CD4-positive, alpha-beta T cell treated with Interleukin-6 for 4 hours (primary cell): ENCODE results near the gene FMN2.
"Not testable (repeated sequence)": the region's sequence is repeated elsewhere in the genome, so short reads cannot be mapped to it uniquely, and the experiment has no call there.

Experiments
- DNase-seq: peaks from one replicate; pipeline ENCODE4 v3.0.0-alpha.2; 2020; ENCODE audit warnings: mixed read lengths

The FMN2 gene

DNA sequence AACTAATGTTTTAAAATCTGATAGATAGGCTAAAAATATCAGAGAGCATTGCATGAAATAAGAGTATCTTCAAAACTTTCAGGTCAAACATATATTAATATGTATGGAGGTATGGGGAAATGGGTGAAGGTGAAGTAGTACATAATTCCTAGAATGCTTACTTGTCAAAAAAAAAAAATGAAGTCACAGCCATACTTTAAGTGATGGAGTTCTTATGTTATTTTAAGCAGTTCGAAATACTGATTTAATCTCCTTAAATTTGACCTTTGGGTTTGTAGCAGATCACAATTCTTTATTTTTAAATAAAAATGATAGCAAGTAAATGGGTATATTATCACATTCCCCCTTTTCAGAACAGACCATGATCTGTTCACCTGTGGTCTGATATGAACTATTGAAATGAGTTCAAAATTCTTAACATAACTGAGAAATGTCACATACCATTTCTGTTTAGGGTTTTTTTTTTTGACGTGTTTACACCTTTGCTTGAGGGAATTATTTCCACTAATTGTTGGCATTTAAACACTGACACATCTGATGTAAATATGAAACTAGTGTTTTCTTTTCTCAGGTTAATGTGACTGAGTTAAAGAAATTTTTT lies 300.1 kb downstream of the FMN2 start:
- DNase-seq: no peak

DNA sequence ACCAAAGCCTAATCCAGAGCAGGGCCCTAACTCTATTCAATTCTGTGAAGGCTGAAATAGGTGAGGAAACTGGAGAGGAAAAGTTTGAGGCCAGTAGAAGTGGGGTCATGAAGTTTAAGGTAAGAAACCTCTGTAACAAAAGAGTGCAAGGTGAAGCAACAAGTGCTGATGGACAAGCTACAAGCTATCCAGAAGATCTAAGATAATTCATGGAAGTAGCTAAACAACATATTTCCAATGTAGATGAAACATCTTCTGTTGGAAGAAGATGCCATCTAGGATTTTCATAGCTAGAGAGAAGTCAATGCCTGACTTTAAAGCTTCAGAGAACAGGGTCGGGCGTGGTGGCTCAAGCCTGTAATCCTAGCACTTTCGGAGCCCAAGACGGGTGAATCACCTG lies 302.7 kb downstream of the FMN2 start:
- DNase-seq: no peak

DNA sequence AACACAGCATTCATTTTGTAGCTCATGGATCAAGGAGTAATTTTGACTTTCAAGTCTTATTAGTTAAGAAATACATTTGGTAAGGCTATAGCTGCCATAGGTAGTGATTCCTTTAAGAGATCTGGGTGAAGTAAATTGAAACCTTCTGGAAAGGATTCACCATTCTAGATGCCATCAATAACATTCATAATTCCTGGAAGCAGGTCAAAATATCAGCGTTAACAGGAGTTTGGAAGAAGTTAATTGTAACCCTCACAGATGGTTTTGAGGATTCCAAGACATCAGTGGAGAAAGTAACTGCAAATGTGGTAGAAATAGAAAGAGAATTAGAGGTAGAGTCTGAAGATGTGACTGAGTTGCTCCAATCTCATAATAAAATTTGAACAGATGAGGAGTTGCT lies 303.7 kb downstream of the FMN2 start:
- no peak for DNase-seq

DNA sequence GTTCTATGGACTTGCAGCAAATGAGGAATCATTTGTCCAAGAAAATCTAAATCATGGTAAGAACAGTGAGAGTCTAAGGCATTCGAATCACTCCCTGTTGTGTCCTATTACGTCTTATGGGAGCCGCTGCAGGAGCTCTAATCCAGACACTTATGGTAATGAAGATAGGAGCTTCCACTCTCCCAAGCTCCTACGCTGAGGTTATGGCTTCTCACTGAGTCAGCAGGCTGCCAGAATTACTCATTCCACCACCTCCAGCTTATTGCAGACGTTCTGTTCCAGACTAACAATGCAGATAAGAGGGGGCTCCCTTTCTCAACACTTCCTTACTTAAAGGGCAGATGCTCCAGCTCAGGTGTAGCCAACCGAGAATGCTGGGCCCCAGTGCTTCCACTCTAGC lies 307.7 kb downstream of the FMN2 start:
- no peak for DNase-seq

DNA sequence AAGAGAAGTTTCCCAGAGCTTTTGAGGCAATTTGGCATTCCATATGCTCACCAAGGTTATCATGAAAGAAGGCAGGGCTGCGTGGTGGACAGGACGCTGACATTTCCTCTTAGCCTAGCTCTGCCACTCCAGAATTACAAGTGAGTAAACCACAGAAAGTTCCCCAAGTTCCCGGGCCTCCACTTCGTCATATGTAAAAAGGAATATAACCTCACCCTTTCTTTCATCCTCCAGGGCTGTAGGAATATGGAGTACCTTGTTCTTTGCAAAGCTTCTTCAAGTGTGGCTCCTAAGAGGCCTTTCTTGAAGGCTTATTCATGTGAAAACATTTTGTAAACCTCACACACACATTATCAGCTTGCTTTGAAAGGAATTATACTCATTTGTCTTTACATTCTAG lies 310.0 kb downstream of the FMN2 start:
- no peak for DNase-seq

DNA sequence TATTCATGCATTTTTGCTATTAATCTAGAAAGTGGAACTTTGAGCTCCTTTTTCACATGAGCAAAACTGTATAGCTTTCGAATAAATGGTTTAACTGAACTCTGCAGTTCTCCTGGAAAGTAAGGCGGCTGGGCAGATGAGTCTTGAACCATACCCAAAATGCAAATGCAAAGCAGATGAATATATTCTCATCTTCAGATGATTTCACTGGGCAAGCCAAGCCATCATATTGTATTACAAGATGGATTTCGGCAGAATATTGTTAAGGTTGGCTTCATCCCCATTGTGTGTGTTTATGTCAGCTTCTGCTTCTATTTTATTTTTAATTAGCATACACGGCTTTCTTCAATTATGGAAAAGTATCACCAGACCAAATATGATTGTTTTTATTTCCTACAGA lies 310.6 kb downstream of the FMN2 start:
- DNase-seq: no peak

DNA sequence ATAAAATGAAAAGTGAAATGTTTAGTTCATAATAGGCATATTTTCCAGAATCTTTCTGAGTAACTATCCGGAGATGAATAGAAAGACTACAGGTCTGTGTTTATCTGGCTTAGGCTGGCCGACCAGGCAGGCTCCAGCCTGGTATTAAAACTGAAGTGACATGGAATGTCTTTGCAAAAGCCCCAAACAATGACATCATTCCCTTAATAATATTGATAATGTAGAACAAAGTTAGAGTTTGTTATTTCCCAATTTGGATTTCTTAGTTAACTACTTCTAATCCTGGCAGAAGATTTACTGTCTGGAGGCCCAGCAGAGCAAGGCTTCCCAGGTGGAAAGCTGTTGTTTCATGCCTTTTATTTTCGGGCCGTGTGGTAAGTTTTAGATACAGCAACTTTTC lies 312.6 kb downstream of the FMN2 start:
- DNase-seq: no peak

DNA sequence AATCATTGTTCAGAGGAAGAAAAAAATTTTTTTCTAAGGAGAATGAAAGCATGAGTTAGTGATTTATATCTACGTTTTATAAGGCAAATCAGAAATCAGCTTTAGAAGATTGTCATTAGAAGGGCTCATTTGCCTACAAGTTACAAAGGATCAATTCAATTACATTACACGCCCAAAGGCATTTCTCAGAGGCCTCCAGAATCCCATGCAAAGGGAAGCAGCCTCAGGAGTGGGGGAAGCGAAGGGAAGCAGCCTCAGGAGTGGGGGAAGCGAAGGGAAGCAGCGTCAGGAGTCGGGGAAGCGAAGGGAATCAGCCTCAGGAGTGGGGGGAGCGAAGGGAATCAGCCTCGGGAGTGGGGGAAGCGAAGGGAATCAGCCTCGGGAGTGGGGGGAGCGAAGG lies 314.1 kb downstream of the FMN2 start:
- DNase-seq: no peak

DNA sequence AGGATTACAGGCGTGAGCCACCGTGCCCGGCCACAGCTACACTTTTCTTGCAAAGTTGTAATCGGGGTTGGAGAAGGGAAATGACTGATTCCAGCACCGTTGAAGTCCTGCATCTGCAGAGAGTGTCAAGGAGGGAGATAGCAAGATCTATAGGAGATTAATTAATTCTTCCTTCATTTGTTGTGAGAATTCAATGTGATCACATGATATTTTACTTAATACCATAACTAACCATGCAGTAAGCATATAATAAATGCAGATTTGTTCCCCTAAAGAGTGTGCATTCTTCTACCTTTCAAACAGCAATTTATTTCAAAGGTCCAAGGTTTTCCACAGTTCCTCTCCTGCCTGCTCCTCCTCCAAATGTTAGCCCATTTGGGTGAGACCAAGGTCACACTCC lies 315.7 kb downstream of the FMN2 start:
- DNase-seq: no peak

DNA sequence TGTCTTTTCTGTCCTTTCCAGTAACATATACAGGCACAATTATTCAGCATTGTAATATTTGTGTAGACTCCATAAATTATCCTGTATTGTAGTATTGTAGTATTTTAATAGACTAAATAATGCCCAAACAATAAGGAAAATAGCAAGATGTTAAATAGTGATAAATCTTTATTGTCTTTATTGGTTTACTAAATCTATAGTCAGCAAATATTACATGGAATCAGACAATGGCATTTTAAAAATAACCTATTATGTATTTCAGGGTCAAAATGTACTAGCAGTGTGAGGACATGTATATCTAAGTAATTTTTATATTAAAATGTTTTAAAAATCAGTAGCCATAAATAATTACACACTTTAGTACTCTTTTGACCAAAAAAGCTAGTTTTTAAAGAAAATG lies 317.9 kb downstream of the FMN2 start:
- DNase-seq: no peak

DNA sequence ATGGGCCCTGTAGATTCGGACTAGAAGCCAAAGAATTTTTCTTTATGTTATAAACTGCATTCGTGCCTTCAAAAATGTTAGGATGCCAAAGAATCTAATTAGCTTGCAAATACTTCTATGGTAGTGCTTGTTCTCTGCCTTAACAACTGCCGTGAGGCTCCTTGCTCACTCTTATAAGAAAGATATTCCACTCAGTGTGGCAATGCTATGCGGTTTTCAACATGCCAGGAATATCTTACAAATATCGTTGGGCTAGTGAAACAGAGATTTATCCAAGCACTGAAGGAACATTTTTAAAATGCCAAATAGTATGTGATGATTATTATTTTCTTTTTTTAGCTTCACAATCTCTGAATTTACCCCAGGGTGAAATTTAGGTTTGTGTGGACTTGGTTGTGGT lies 322.0 kb downstream of the FMN2 start:
- no peak for DNase-seq

DNA sequence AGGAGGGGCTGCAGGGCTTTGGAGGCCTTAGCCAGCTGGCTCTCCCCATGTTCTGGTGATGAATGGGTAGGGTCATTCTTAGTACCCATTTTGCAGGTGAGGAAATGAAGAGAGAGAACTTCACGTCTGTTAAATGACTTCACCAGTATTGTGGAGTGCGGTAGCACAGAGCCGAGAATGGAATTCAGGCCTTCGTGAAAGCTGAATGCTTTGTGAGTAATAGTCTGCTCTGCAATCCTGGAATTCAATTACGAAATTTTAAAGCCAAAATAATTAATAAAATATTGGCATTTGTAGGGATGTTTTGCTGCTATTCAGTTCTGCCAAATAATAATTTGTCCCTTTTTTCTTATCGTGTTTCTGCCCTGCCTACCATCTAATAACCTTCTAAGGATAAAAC lies 322.6 kb downstream of the FMN2 start:
- no peak for DNase-seq

DNA sequence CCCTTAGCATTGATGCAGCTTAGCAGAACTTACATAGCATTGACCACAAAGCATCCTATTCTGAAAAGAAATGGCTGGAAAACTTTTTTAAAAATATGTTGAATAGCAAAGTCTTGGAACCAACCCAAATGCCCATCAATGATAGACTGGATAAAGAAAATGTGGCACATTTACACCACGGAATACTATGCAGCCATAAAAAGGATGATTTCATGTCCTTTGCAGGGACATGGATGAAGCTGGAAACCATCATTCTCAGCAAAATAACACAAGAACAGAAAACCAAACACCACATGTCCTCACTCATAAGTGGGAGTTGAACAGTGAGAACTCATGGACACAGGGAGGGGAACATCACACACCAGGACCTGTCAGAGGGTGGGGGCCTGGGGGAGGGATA lies 323.3 kb downstream of the FMN2 start:
- not testable (repeated sequence) for DNase-seq

DNA sequence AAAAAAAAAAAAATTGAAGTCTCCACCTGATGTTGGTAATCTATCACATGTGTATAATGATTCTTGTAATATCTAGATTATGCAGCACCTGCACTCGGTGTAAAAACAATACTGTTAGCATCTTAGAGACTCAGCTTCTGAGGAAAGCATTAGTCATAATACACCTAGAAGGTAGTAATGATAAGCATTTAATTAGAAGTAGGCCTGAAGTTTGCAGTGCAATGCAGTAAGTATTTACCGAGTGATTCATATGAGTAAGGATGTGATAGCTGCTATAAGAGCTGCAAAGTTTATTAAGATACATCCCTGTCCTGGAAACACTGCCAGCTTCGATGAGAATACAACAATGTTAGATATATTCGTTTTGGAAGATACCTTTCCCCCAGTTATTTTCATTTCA lies 323.8 kb downstream of the FMN2 start:
- DNase-seq: no peak

DNA sequence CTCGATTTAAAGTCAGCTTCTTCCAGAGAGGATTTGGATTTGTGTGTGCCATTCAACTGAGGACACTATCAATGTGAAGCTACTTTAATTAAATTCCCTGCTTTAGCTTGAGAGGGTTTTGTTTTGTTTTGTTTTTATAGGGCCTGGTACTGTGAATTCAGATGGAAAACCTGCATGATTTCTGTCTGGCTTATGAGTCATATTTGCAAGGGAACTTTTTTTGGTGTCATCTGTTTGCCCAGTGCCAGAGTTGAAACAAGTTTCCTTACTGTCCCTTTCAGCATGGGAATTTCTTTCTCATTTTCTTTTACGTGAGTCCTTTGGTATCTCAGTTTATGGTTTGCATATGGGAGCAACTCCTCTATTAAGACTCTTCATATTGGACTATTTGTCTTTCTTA lies 325.6 kb downstream of the FMN2 start:
- DNase-seq: no peak

DNA sequence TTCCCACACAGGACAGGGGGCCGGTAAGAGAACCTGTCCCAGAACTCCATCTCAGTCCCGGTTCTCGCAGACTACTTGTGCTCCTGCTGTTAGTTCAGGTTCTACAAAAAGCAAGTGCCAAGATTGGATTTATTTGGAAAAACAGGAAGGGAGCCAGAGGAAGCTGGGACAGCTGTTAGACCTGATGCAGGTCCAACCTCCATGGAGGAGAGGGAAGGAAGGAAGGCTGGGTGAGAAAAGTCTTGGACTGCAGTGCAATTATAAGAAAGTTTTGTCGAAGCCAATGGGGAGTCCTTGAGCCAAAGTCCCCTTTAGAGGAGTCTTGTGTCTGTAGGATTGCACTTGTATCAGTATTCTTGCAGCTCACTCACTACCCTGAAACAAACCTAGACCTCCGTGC lies 329.1 kb downstream of the FMN2 start:
- DNase-seq: no peak

DNA sequence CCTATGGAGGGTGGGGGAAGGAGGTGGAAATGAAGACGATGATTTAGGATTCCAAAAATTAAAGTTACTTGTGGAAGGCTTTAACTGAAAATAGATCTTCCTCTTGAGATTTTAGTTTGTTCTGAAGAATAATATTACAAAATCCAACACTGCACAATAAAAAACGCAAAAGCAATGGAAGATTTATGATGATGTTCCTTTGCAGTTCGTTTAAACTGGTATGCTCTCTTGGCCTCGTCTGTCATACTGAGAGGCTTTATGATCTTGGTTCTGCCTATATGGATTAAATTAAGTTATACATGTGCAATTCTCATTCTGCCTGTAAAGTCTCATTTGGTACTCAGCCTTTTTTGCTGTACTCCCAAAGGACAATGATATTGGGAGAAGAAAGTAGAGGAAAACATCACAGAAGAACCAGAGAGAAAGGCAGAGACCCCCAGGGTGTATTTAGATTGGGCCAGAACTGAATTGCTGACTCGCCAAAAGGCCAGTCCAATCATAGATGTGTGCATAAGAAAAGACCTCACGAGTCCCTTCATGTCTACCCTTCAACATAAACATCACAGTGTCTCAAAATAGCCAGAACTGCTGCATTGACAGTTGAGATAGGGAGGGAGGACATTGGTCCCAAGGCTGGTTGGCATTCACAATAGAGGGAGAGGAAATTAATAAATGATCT lies 331.7 kb downstream of the FMN2 start:
- no peak for DNase-seq

DNA sequence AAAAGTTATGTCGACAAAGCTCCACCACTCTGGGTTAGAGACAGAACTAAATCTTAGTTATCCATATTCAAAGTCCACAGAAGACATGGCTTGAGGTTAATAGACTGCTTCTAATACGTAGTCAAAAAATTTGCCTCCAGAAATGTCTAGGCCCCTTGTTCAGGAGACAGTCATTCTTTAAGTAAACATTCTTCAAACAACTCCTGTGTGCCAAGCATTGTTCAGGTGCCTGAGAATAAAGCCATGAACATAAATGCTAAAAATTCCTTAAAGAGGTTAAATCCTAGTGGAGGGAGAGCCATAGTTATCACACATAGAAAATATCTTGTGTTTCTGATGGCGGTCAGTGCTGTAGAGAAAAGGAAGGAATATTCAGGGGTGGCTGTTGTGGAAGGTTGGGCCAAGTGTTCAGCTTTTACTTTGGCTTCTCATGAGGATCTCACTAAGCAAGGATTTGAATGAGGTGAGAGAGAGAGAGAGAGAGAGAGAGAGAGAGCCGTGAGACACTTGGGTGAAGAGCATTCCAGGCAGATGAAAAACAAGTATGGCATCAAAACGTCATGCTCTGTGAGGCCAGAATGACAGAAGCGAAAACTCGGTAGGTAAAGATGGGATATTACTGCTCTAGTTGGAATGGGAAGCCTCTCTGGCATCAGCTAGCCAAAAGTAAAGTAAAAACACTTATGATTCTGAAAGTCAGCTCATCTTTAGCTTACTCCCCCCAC lies 333.2 kb downstream of the FMN2 start:
- no peak for DNase-seq

DNA sequence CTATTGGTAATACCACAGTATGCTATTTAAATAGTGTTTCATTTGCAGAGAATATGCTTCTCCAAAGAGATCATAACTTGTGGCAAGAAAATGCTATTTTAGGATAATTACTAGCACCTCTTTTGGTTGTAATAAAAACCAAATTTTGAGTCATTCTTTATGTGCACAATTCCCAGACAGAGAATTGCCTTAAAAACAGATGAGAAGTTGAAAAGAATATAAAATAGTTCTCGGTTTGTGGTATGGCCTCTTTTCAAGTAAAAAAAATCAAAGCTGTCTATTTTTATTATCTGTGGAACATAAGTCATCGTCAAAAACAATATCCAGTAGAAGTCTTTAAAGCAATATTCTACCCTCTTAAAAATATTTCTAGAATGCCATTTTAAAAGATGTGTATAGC lies 334.4 kb downstream of the FMN2 start:
- no peak for DNase-seq

DNA sequence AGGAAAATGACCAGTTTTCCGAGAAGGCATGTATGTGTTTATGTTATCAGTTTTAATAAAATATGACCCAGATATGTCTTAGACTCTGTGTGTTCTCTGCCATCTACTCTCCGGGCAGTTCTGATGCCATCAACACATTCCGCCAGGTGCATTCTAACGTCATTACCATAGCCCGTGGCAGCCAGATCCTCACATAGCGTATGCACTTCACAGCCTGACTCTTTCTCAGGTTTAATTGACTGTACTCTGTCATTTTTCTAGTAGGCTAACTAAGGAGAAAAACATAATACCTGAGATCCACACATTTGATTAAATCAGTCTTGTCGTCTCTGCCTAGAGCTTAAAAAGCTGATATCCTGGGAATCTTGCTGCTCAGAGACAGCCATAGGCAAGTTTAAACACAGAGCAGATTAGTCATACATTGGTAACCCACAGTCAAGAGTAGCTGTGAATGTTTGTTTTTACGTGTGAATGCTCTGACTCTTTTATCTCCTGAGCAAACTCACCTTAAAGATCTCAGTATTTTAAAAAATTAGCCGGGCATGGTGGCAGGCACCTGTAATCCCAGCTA lies 344.4 kb downstream of the FMN2 start:
- DNase-seq: no peak

DNA sequence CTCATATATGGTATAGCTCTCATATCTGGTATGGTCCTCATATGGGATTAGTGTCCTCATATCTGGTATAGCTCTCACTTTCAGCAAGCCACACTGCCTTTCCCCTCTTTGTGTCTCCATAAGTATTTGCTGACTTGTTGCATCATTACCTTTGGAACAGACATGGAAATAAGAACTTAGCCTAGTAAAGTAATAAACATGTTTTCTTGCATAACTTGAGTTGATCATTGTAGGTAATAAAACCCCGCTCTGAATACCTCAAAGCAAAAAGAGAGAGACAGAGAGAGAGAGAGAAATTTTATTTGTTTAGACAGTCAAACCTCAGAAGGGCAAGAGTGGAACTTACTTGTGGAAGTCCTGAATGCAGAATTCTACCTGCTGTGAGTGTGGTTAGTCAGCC lies 350.0 kb downstream of the FMN2 start:
- no peak for DNase-seq

DNA sequence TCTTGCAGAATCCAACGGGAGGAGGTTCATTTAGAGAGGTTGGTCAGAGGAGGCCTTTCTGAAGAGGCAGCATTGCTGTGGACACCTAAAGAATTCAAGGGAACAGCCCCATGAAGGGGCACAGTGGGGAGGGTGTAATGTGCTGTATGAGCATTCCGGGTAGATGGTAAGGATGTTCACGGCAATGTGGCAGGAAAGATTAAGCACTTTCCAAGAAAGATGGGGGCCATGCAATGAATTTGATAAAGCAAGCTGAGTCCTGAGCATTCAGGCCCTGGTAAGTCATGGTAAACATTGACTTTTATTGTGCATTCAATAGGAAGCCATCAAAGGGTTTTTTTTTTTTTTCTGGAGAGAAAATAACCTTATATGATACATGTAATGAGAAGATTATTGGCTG lies 353.7 kb downstream of the FMN2 start:
- no peak for DNase-seq

DNA sequence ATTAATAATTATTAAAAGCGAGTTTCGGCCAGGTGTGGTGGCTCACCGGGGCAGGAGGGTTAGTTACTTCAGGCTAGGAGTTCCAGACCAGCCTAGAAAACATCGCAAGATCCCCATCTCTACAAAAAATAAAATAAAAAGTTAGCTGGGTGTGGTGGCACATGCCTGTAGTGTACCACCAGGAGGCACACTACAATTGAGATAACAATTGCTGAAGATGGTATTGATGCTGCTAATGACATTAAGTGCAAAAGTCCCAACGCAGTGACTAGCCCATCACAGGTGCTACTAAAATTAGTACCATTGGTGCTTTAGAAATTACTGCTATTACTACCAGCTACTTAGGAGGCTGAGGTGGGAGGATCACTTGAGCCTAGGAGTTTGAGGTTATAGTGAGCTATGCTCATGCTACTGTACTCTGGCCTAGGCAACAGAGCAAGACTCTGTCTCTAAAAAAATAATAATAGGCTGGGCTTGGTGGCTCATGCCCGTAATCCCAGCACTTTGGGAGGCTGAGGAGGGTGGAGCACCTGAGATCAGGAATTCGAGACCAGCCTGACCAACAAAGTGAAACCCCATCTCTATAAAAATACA lies 363.6 kb downstream of the FMN2 start:
- DNase-seq: peak; percentile 12

DNA sequence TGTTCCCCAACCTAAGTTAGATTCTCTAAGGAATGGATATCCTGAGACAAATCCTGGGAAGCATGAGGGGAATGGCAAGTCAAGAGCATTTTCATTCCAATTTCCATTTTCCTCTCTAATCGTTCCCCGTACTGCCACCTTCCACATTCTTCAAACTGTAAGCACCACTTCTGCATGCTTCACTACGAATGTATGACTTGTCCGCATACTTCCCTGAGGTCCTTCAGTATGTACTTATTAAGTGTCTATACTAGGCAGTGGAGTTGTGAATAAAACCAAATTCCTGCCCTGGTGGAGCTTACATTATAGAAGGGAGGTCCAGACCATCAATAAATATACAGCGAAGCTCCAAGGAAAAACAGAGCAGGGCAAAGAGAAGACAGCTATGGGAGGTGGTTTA lies 365.5 kb downstream of the FMN2 start:
- DNase-seq: no peak
